PC-9 (cell line): ENCODE results near the gene SLC4A2. TPM values are rescaled to one million over a fixed set of nuclear protein-coding genes. Genes with fewer than 3 reads are reported as not detected.

Experiments used
- BruUV-seq: library from RNA; stranded (reverse); fragments of 400-500 nt; replicated peaks from 2 replicates; lab custom pipeline; 2021; lab: Mats Ljungman, UMichigan
- CTCF ChIA-PET: fragments of 300-600 bp; sonication (Branson Sonifier 250); formaldehyde crosslinking; loops from one replicate; lab custom pipeline; 2022; ENCODE audit warnings: antibody characterized with exemption; lab: Charles Lee
- POLR2A ChIA-PET: fragments of 300-600 bp; sonication (Branson Sonifier 250); formaldehyde crosslinking; loops from one replicate; lab custom pipeline; 2022; ENCODE audit warnings: antibody characterized with exemption; ENCODE audit not compliant: unreplicated experiment; lab: Charles Lee
- DNase-seq, 2 experiments: peaks; one replicate each; pipeline versions ENCODE4 v3.0.0 to v3.0.0-alpha.2; 2015 to 2022; ENCODE audit warnings: mixed read lengths in 1 of 2
- H2AFZ ChIP-seq: fragments of 200-600 bp; sonication (generic); 2 replicates; pipeline ENCODE4 v1.8.1; 2017; ENCODE audit warnings: antibody characterized with exemption
- H3F3A ChIP-seq: fragments of 200-600 bp; sonication (generic); 2 replicates; pipeline ENCODE4 v1.8.1; 2017; ENCODE audit warnings: antibody characterized with exemption, mild to moderate bottlenecking, low read depth; ENCODE audit not compliant: insufficient read depth
- H3K27ac ChIP-seq: fragments of 200-600 bp; sonication (generic); 2 replicates; pipeline ENCODE4 v1.6.1; 2016; ENCODE audit warnings: mixed run types
- H3K27me3 ChIP-seq: fragments of 200-600 bp; sonication (generic); 2 replicates; pipeline ENCODE4 v1.6.1; 2016; ENCODE audit warnings: low read depth, mixed run types; ENCODE audit not compliant: insufficient read depth
- H3K36me3 ChIP-seq: fragments of 200-600 bp; sonication (generic); 2 replicates; pipeline ENCODE4 v1.6.1; 2016; ENCODE audit warnings: low read depth, mixed run types
- H3K4me1 ChIP-seq: fragments of 200-600 bp; sonication (generic); replicated peaks from 2 replicates; pipeline ENCODE4 v1.6.1; 2016; ENCODE audit warnings: mixed run types; ENCODE audit not compliant: insufficient read depth
- H3K4me2 ChIP-seq: fragments of 200-600 bp; sonication (generic); 2 replicates; pipeline ENCODE4 v1.6.1; 2017; ENCODE audit warnings: mixed run types
- H3K4me3 ChIP-seq: fragments of 200-600 bp; sonication (generic); 2 replicates; pipeline ENCODE4 v1.6.1; 2016; ENCODE audit warnings: mixed run types
- H3K79me2 ChIP-seq: fragments of 200-600 bp; sonication (generic); 2 replicates; pipeline ENCODE4 v1.6.1; 2017; ENCODE audit warnings: low read depth, mixed run types
- H3K9me2 ChIP-seq: fragments of 200-600 bp; sonication (generic); 2 replicates; pipeline ENCODE4 v1.8.1; 2017; ENCODE audit warnings: mild to moderate bottlenecking; ENCODE audit not compliant: insufficient read depth
- H3K9me3 ChIP-seq: fragments of 200-600 bp; sonication (generic); 2 replicates; pipeline ENCODE4 v1.8.1; 2016; ENCODE audit warnings: low read depth; ENCODE audit not compliant: insufficient read depth
- H4K20me1 ChIP-seq: fragments of 200-600 bp; sonication (generic); 2 replicates; pipeline ENCODE4 v1.8.1; 2017; ENCODE audit not compliant: insufficient read depth
- EZH2 ChIP-seq: fragments of 200-600 bp; sonication (generic); IDR thresholded peaks from 2 replicates; pipeline ENCODE4 v1.8.0; 2017; ENCODE audit warnings: antibody characterized with exemption, low read depth
- intact Hi-C: fragments of 100-400 bp; cut with micrococcal nuclease; formaldehyde crosslinking; loops from one replicate; pipeline ENCODE4 v1.10.0; 2022; ENCODE audit not compliant: unreplicated experiment
- total RNA-seq: library from RNA; stranded (reverse); gene quantifications from 2 replicates; pipeline ENCODE4 v1.2.3, GENCODE V29; 2021
- TF ChIP-seq, protein P1 (sequence below): fragments of 200-600 bp; sonication (generic); conservative IDR thresholded peaks from 2 replicates; pipeline ENCODE4 v1.6.1; 2017; ENCODE audit warnings: mixed run types, antibody characterized with exemption, mild to moderate bottlenecking, moderate library complexity

The SLC4A2 gene
- total RNA-seq, 1 experiment from 2014 or later = 245 TPM

DNA sequence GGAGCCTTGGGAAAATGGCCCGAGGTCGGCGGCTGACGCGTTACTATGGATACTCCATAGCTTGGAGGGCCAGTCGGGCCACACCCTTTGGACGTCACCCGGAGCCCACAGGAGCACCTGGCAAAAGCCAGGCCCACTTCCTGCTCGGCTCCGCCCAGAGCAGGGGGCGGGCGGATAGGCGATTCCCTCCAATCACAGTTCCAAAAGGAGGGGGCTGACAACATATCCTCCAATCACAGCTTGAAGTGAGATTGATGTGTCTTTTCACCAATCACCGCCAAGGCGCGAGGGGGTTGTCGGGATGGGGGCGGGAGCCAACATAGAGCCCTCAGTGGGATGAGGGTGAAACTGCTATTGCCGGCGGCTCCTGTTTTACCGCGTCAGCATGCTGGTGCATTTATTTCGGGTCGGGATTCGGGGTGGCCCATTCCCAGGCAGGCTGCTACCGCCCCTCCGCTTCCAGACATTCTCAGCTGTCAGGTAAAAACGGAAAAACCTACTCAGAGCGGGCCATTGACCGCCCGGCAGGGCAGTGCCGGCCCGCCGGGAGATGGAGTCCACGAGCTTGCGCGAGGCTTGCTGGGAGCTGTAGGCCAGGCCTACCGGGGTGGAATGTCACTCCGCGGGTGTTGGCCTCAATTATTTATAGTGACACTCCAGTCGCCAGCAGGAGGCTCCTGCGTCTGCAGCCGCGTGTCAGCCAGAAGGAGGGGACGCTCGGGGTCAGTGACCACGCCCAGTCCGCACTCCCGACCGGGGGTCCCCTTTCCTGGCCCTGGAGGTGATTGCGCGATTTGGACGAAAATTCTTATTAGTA lies 31.1 kb upstream of the SLC4A2 start, which contains the start of gene ABCB8:
ABCB8 (plus strand) TSS at position 320 of the 817 bp plus-strand sequence; CDS start at position 386, 66 bp downstream.
- intact Hi-C loops = loop anchor here (1.0 to 5.0 kb wide), 7 partner anchors 11 to 706 kb away; partner anchors contain the start of genes ACTR3C, AGAP3 and LRRC61
- DNase-seq = peak; percentile 99 to 100
- Histone ChIP-seq H3K4me1 (peaks cover 55% of the 10 kb centered on the region), H3K4me3 (peak within 1 kb of the TSS; percentile 59), H3K9me2 (no peaks in the 10 kb centered on the region), H3K27ac (peak within 1 kb of the TSS; percentile 59), H3K4me2 (peak within 1 kb of the TSS; percentile 75), H2AFZ (peak within 1 kb of the TSS; percentile 79), H4K20me1 (no peaks in the 10 kb centered on the region), H3F3A (peaks cover 19% of the 10 kb centered on the region; the same call in 1 of the 2 replicates), H3K36me3 (no peaks in the 10 kb centered on the region), H3K27me3 (no peaks in the 10 kb centered on the region), H3K79me2 (peaks cover 21% of the 10 kb centered on the region), H3K9me3 (no peaks in the 10 kb centered on the region)
- ChIA-PET POLR2A (interaction anchor here (0.6 to 1.1 kb wide), 13 partner anchors 19 to 1255 kb away, joined by 3 to 21 read pairs (median 4); partner anchors contain the start of genes CDK5 and ZNF467), CTCF (interaction anchor here (0.6 to 1.5 kb wide), 7 partner anchors 10 to 127 kb away, joined by 3 to 8 read pairs (median 4); partner anchors contain the start of gene FASTK)
- TF ChIP-seq, protein P1, sequence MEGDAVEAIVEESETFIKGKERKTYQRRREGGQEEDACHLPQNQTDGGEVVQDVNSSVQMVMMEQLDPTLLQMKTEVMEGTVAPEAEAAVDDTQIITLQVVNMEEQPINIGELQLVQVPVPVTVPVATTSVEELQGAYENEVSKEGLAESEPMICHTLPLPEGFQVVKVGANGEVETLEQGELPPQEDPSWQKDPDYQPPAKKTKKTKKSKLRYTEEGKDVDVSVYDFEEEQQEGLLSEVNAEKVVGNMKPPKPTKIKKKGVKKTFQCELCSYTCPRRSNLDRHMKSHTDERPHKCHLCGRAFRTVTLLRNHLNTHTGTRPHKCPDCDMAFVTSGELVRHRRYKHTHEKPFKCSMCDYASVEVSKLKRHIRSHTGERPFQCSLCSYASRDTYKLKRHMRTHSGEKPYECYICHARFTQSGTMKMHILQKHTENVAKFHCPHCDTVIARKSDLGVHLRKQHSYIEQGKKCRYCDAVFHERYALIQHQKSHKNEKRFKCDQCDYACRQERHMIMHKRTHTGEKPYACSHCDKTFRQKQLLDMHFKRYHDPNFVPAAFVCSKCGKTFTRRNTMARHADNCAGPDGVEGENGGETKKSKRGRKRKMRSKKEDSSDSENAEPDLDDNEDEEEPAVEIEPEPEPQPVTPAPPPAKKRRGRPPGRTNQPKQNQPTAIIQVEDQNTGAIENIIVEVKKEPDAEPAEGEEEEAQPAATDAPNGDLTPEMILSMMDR = peak; percentile 73; the same call in 1 of the 2 replicates
- no peak for TF ChIP-seq EZH2
- BruUV-seq = no TSS peak

DNA sequence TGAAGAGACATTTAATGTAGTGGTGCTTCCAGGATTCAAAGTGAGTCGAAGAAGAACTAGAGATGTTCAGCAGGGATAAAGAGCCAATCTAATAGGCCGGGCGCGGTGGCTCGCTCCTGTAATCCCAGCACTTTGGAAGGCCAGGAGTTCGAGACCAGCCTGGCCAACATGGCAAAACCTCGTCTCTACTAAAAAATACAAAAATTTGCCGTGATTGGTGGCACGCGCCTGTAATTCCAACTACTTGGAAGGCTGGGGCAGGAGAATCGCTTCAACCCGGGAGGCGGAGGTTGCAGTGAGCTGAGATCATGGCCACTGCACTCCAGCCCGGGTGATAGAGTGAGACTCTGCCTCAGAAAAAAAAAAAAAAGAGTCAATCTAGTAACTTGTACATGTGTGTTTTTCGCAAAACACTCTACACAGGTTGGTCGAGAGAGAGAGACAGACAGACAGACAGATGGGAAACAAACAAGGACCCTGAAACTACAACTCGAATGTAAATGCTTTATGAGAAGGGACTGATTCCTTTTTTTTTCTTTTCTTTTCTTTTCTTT lies 30.4 kb upstream of the SLC4A2 start:
- peaks cover 19% of the 10 kb centered on the region; the same call in 1 of the 2 replicates for H3F3A ChIP-seq
- no peaks in the 10 kb centered on the region for H3K36me3 ChIP-seq
- H3K4me1 ChIP-seq = peaks cover 49% of the 10 kb centered on the region
- peak overlapping the region; percentile 59 for H3K4me3 ChIP-seq
- DNase-seq = no peak
- H3K9me2 ChIP-seq = no peaks in the 10 kb centered on the region
- H4K20me1 ChIP-seq = no peaks in the 10 kb centered on the region
- H3K9me3 ChIP-seq = no peaks in the 10 kb centered on the region
- no peaks in the 10 kb centered on the region for H3K27me3 ChIP-seq
- intact Hi-C loops = loop anchor here (1.0 to 5.0 kb wide), 7 partner anchors 10 to 707 kb away; partner anchors contain the start of genes ACTR3C, AGAP3 and LRRC61
- TF ChIP-seq, protein P1 = 0 out of 2 replicates have a peak, but pooled peaks have one; percentile 18
- no peak for TF ChIP-seq EZH2
- POLR2A ChIA-PET = interaction anchor here (0.6 to 1.1 kb wide), 6 partner anchors 18 to 1255 kb away, joined by 3 to 13 read pairs (median 4); partner anchors contain the start of gene ZNF467
- H3K27ac ChIP-seq = peak overlapping the region; percentile 48
- CTCF ChIA-PET = interaction anchor here (1.3 to 1.5 kb wide), 3 partner anchors 11 to 128 kb away, joined by 3 to 6 read pairs (median 4); no protein-coding TSS in a partner anchor
- H2AFZ ChIP-seq = peak overlapping the region; percentile 69
- peak overlapping the region; percentile 75 for H3K4me2 ChIP-seq
- TSS peak; percentile 59 for BruUV-seq
- peaks cover 21% of the 10 kb centered on the region for H3K79me2 ChIP-seq

DNA sequence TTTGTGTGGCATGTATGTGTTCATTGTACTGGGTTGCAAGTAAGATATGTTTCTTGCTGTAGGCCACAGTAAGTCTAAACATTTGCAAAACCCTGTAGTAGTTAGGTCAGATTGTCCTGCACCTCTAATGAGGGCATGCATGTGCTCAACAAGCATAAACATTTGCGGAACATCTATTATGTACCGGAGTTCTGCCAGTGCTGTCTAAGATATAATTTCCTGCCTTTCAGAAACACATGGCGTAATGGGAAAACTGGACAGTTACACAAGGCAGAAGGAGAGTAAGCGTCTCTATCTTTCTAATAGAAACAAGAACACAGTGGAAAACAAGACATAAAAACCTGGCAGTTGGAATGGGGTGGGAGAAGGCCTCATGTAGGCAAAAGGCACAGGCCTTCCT lies 28.4 kb upstream of the SLC4A2 start:
- ChIA-PET CTCF (no interaction called here), POLR2A (no interaction called here)
- no peak for DNase-seq
- BruUV-seq = no TSS peak
- Histone ChIP-seq H3K79me2 (peaks cover 21% of the 10 kb centered on the region), H3K9me2 (no peaks in the 10 kb centered on the region), H3K4me2 (no peak overlapping the region), H3K27ac (no peak overlapping the region), H4K20me1 (no peaks in the 10 kb centered on the region), H3K27me3 (no peaks in the 10 kb centered on the region), H3K36me3 (no peaks in the 10 kb centered on the region), H3K4me3 (no peak overlapping the region), H2AFZ (no peak overlapping the region), H3K4me1 (peaks cover 30% of the 10 kb centered on the region), H3K9me3 (no peaks in the 10 kb centered on the region), H3F3A (peaks cover 7% of the 10 kb centered on the region; the same call in 1 of the 2 replicates)
- intact Hi-C loops = no loop called here
- TF ChIP-seq, protein P1 = no peak
- TF ChIP-seq EZH2 = no peak
